ENCODE results near the gene DUSP16.
"Not testable (repeated sequence)": the region's sequence is repeated elsewhere in the genome, so short reads cannot be mapped to it uniquely, and the experiment has no call there.

DUSP16 gene

DNA sequence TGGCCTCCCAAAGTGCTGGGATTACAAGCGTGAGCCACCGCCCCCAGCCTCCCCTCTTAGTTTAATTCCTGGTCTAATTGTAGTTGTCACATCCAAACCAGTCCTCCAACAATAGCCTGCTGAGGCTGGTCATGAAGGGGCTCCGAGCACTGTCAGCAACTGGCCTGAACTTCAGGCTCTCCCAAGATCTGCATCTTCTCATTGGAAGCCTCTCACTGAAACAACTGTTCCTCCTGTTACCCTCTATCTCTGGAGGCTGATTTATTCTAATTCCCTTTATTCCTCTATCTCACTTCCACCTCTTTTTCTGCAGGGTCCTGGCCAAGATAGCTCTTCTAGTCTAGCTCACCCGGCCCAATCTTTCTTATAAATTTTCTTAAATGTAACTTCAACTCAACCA lies 89.4 kb downstream of the DUSP16 start:
- H3K4me3 ChIP-seq (ENCODE audit: low read depth in 1 of 2, low read length in 2 of 2), result no peak overlapping the region
- H3K9me3 ChIP-seq (ENCODE audit: control insufficient read depth in 1 of 2, low read length in 2 of 2), result no peaks in the 10 kb centered on the region
- peaks cover 22 to 29% of the 10 kb centered on the region in 2 donors for H3K36me3 ChIP-seq (ENCODE audit: control insufficient read depth in 1 of 2, insufficient read depth in 2 of 2, low read length in 2 of 2)
- H3K27ac ChIP-seq (ENCODE audit: low read length), result no peak overlapping the region
- H3K27me3 ChIP-seq (ENCODE audit: low read depth, low read length), result no peaks in the 10 kb centered on the region
- H3K4me1 ChIP-seq (ENCODE audit: control insufficient read depth in 1 of 2, insufficient read depth in 2 of 2, low read length in 2 of 2), result no peaks in the 10 kb centered on the region

DNA sequence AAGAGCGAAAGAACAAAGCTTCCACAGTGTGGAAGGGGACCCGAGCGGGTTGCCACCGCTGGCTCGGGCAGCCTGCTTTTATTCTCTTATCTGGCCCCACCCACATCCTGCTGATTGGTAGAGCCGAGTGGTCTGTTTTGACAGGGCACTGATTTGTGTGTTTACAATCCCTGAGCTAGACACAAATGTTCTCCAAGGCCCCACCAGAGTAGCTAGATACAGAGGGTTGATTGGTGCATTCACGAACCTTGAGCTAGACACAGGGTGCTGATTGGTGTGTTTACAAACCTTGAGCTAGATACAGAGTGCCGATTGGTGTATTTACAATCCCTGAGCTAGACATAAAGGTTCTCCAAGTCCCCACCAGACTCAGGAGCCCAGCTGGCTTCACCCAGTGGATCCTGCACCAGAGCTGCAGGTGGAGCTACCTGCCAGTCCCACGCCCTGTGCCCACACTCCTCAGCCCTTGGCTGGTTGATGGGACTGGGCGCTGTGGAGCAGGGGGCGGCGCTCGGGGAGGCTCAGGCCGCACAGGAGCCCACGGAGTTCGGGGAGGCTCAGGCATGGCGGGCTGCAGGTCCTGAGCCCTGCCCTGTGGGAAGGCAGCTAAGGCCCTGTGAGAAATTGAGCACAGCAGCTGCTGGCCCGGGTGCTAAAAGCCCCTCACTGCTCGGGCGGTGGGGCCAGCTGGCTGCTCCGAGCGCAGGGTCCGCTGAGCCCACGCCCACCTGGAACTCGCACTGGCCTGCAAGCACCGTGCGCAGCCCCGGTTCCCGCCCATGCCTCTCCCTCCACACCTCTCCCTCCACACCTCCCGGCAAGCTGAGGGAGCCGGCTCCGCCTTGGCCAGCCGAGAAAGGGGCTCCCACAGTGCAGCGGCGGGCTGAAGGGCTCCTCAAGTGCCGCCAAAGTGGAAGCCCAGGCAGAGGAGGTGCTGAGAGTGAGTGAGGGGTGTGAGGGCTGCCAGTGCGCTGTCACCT lies 90.4 kb downstream of the DUSP16 start:
- H3K4me3 ChIP-seq (ENCODE audit: low read depth in 1 of 2, low read length in 2 of 2); H3K27me3 ChIP-seq (ENCODE audit: low read depth, low read length); H3K27ac ChIP-seq (ENCODE audit: low read length); H3K4me1 ChIP-seq (ENCODE audit: control insufficient read depth in 1 of 2, insufficient read depth in 2 of 2, low read length in 2 of 2); H3K9me3 ChIP-seq (ENCODE audit: control insufficient read depth in 1 of 2, low read length in 2 of 2): not testable (repeated sequence)
- H3K36me3 ChIP-seq (ENCODE audit: control insufficient read depth in 1 of 2, insufficient read depth in 2 of 2, low read length in 2 of 2), result peaks cover 14 to 28% of the 10 kb centered on the region in 2 donors

DNA sequence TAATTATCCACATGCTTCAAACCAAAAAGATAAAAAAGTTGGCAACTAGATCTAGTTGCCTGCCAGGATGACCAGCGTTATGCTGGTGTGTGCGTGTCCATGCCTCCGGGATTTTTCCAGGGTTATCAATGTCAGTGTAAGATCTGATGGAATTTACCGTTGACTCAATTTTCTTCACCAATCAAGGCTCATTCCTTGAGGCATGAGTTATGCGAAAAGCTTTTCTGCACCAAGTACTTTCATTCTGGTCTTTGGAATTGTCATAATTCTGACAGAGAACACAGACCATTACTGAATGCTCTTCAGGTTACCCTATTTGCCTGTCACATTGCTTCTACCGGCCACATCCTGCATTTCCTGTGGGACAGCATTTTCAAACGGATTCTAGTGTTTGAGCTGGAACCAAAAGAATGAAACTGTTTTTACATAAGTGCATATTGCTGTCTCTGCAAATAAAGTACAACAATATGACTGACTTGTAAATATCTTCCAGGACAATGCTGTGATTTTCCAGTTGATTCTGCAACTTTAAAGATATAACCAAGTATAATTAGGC lies 91.8 kb downstream of the DUSP16 start:
- H3K4me1 ChIP-seq (ENCODE audit: control insufficient read depth in 1 of 2, insufficient read depth in 2 of 2, low read length in 2 of 2), result no peaks in the 10 kb centered on the region
- H3K36me3 ChIP-seq (ENCODE audit: control insufficient read depth in 1 of 2, insufficient read depth in 2 of 2, low read length in 2 of 2), result peaks cover 3 to 22% of the 10 kb centered on the region in 2 donors
- H3K4me3 ChIP-seq (ENCODE audit: low read depth in 1 of 2, low read length in 2 of 2), result no peak overlapping the region
- H3K9me3 ChIP-seq (ENCODE audit: control insufficient read depth in 1 of 2, low read length in 2 of 2), result no peaks in the 10 kb centered on the region
- no peaks in the 10 kb centered on the region for H3K27me3 ChIP-seq (ENCODE audit: low read depth, low read length)
- no peak overlapping the region for H3K27ac ChIP-seq (ENCODE audit: low read length)

DNA sequence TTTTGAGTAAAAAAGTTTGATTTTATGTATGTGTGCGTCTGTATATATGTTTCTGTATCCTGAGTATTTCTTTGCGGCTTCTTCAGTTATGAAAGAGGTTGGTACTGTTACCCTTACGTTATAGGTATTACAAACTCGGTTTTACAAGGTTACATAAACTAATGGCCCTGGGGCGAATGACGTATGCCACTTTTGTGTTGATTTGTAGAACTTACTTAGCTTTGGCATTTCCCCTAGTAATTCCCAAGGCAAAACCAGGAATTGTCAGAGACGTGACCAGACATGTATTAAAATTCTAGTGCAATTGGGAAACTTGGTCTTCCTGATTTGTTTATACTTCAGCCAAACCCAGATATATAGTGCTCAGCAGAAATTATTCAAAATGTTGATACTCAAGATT lies 93.3 kb downstream of the DUSP16 start:
- H3K4me1 ChIP-seq (ENCODE audit: control insufficient read depth in 1 of 2, insufficient read depth in 2 of 2, low read length in 2 of 2), result no peaks in the 10 kb centered on the region
- no peaks in the 10 kb centered on the region for H3K27me3 ChIP-seq (ENCODE audit: low read depth, low read length)
- peaks cover 8 to 12% of the 10 kb centered on the region in 2 donors for H3K36me3 ChIP-seq (ENCODE audit: control insufficient read depth in 1 of 2, insufficient read depth in 2 of 2, low read length in 2 of 2)
- H3K9me3 ChIP-seq (ENCODE audit: control insufficient read depth in 1 of 2, low read length in 2 of 2), result no peaks in the 10 kb centered on the region
- H3K27ac ChIP-seq (ENCODE audit: low read length), result no peak overlapping the region
- no peak overlapping the region for H3K4me3 ChIP-seq (ENCODE audit: low read depth in 1 of 2, low read length in 2 of 2)

DNA sequence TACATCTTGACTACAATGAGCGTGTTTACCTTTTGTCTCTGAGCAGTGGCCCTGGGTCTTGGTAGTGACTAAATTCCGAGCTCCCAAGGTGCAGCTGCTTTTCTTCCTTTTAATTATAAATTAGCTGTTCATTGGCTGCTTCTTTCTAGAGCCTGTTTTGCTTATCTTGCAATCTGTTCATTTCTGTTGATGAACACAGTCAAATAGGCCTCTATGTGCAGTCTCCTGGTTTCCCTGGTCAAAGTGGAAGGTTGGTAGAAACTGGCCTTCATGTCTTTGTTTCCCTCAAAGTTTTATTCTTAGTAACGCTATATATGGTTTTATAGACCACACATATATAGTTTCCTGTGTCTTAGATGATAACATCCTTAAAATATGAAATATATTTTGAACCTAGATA lies 94.1 kb downstream of the DUSP16 start:
- Histone ChIP-seq H3K4me3 (ENCODE audit: low read depth in 1 of 2, low read length in 2 of 2) (no peak overlapping the region), H3K27me3 (ENCODE audit: low read depth, low read length) (no peaks in the 10 kb centered on the region), H3K27ac (ENCODE audit: low read length) (no peak overlapping the region), H3K9me3 (ENCODE audit: control insufficient read depth in 1 of 2, low read length in 2 of 2) (no peaks in the 10 kb centered on the region), H3K4me1 (ENCODE audit: control insufficient read depth in 1 of 2, insufficient read depth in 2 of 2, low read length in 2 of 2) (no peaks in the 10 kb centered on the region), H3K36me3 (ENCODE audit: control insufficient read depth in 1 of 2, insufficient read depth in 2 of 2, low read length in 2 of 2) (peaks cover 8 to 12% of the 10 kb centered on the region in 2 donors)

DNA sequence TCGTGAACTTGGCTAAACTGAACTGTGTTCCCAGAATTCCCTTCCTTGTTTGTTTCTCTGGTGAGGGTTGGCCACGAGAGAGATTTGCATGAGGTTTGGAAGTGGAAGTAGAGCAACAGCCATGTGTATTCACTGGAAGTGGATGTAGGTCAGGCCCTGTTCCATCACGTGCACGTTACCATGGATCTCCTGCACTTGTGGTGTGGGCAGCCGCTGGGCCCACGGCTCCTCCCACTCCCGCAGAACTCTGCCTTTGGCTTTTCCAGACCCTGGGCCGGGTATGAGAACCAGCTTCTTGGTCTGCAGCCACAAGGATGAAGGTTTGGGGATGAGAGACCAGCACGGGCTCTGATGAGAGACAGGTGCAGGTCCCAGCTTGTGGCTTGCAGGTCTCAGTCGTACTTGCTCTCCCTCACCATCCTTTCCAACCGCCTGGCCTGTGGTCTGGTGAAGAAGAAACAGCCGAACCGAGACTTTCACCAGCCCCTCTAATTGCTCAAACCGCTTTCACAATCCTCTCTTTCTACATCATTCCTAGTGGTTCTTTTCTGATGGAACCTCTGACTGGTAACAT lies 94.9 kb downstream of the DUSP16 start:
- no peak overlapping the region for H3K27ac ChIP-seq (ENCODE audit: low read length)

DNA sequence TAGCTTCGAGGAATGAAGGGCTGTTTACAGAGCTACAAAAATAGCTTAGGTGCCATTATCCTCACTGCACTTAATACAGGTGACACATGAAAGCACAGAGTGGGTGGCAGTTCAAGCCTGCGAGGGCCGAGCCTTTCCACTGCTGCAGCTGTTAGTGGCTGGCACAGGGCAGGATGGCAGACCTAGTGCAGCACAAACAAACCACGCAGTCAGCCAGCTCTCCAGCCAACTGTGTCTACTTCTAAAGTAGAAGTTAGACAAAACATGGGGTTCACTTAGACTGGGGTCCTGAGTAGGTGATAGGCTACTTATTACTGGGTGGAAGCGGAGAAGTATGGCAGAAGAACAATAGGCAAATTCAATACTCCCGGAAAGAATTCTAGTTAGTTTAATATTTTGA lies 95.4 kb downstream of the DUSP16 start:
- Histone ChIP-seq H3K27me3 (ENCODE audit: low read depth, low read length) (no peaks in the 10 kb centered on the region), H3K27ac (ENCODE audit: low read length) (no peak overlapping the region), H3K4me1 (ENCODE audit: control insufficient read depth in 1 of 2, insufficient read depth in 2 of 2, low read length in 2 of 2) (no peaks in the 10 kb centered on the region), H3K36me3 (ENCODE audit: control insufficient read depth in 1 of 2, insufficient read depth in 2 of 2, low read length in 2 of 2) (peaks cover 8 to 12% of the 10 kb centered on the region in 2 donors), H3K4me3 (ENCODE audit: low read depth in 1 of 2, low read length in 2 of 2) (no peak overlapping the region), H3K9me3 (ENCODE audit: control insufficient read depth in 1 of 2, low read length in 2 of 2) (no peaks in the 10 kb centered on the region)

More for the DNA sequence above, 94.9 kb downstream of the DUSP16 start:
- H3K4me3 ChIP-seq (ENCODE audit: low read depth in 1 of 2, low read length in 2 of 2), result no peak overlapping the region
- H3K36me3 ChIP-seq (ENCODE audit: control insufficient read depth in 1 of 2, insufficient read depth in 2 of 2, low read length in 2 of 2), result peaks cover 8 to 12% of the 10 kb centered on the region in 2 donors
- no peaks in the 10 kb centered on the region for H3K27me3 ChIP-seq (ENCODE audit: low read depth, low read length)
- no peaks in the 10 kb centered on the region for H3K9me3 ChIP-seq (ENCODE audit: control insufficient read depth in 1 of 2, low read length in 2 of 2)
- no peaks in the 10 kb centered on the region for H3K4me1 ChIP-seq (ENCODE audit: control insufficient read depth in 1 of 2, insufficient read depth in 2 of 2, low read length in 2 of 2)

DNA sequence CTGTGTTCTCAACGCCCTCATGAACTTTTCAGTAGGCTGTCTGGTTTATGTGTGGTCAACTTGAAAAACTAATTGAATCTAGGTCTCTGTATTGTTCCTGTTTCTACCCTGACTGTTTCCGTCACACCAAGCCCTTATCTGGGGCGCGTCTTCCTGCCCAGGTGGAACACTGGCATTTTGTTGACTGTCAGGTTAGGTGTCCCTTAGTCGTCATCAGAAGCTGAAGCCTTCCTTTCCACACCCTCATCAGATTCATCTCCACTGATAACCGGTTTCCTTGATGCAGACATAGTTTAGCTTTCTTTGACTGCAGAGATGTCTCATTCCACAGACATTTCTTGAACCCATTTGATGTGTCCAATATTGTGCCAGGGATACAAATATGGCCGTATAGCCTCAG lies 96.5 kb downstream of the DUSP16 start:
- no peaks in the 10 kb centered on the region for H3K4me1 ChIP-seq (ENCODE audit: control insufficient read depth in 1 of 2, insufficient read depth in 2 of 2, low read length in 2 of 2)
- no peak overlapping the region for H3K27ac ChIP-seq (ENCODE audit: low read length)
- H3K4me3 ChIP-seq (ENCODE audit: low read depth in 1 of 2, low read length in 2 of 2), result no peak overlapping the region
- no peaks in the 10 kb centered on the region for H3K9me3 ChIP-seq (ENCODE audit: control insufficient read depth in 1 of 2, low read length in 2 of 2)
- peaks cover 8 to 12% of the 10 kb centered on the region in 2 donors for H3K36me3 ChIP-seq (ENCODE audit: control insufficient read depth in 1 of 2, insufficient read depth in 2 of 2, low read length in 2 of 2)
- no peaks in the 10 kb centered on the region for H3K27me3 ChIP-seq (ENCODE audit: low read depth, low read length)

DNA sequence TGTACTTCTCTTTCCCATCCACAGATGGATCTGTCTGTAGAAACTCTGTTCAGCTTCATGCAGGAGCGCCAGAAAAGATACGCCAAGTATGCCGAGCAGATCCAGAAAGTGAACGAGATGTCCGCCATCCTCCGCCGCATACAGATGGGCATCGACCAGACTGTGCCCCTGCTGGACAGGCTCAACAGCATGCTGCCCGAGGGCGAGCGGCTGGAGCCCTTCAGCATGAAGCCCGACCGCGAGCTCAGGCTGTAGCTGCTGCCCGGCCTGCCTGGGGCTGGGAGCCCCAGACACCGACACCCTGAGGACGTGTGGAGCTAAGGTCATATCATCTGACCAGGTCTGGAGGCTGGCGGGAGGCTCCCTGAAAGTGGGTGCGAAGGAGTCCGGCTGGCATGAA lies 97.1 kb downstream of the DUSP16 start:
- Histone ChIP-seq H3K4me3 (ENCODE audit: low read depth in 1 of 2, low read length in 2 of 2) (no peak overlapping the region), H3K36me3 (ENCODE audit: control insufficient read depth in 1 of 2, insufficient read depth in 2 of 2, low read length in 2 of 2) (peaks cover 8 to 12% of the 10 kb centered on the region in 2 donors), H3K27me3 (ENCODE audit: low read depth, low read length) (no peaks in the 10 kb centered on the region), H3K27ac (ENCODE audit: low read length) (no peak overlapping the region), H3K9me3 (ENCODE audit: control insufficient read depth in 1 of 2, low read length in 2 of 2) (no peaks in the 10 kb centered on the region), H3K4me1 (ENCODE audit: control insufficient read depth in 1 of 2, insufficient read depth in 2 of 2, low read length in 2 of 2) (no peaks in the 10 kb centered on the region)

DNA sequence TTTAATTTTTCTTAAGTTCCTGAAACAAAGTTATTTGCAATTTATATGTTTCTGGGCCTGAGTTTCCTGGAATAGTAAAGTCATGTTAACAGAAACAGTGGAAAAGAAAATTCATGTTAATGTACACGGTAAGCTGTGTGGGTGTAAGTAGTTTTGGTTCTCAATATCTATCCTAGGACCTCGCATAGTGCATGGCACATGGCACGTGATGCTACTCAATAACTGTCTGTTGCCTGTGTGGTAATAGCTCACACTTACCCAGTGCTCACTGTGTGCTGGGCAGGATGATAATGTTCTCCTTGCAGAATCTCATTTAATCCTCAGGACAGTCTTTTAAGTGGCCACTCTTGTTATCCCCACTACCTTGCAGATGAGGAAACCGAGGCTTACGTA lies 100.7 kb downstream of the DUSP16 start:
- H3K4me3 ChIP-seq (ENCODE audit: low read depth in 1 of 2, low read length in 2 of 2), result no peak overlapping the region
- peaks cover 8% of the 10 kb centered on the region in 2 donors for H3K36me3 ChIP-seq (ENCODE audit: control insufficient read depth in 1 of 2, insufficient read depth in 2 of 2, low read length in 2 of 2)
- no peaks in the 10 kb centered on the region for H3K4me1 ChIP-seq (ENCODE audit: control insufficient read depth in 1 of 2, insufficient read depth in 2 of 2, low read length in 2 of 2)
- no peak overlapping the region for H3K27ac ChIP-seq (ENCODE audit: low read length)
- H3K9me3 ChIP-seq (ENCODE audit: control insufficient read depth in 1 of 2, low read length in 2 of 2), result no peaks in the 10 kb centered on the region
- H3K27me3 ChIP-seq (ENCODE audit: low read depth, low read length), result no peaks in the 10 kb centered on the region
